CD4-positive, alpha-beta T cell treated with Interleukin-10 for 1 hour (primary cell): Measurements from ENCODE around the gene TAS2R19.

Source experiments
- DNase-seq: peaks from one replicate; pipeline ENCODE4 v3.0.0-alpha.2; 2020

TAS2R19 gene

GRCh38 chr12:10989107-10989506 is 33.3 kb downstream of the TAS2R19 start:
- DNase-seq = no peak

- DNase-seq = no peak
Measured at GRCh38 chr12:10986812-10987211, 35.6 kb downstream of the TAS2R19 start, which contains the start of gene TAS2R50. Gene TAS2R50 (minus strand): TSS chr12:10986912. CDS start chr12:10986860, 52 bp downstream.

GRCh38 chr12:10982244-10982643 is 40.2 kb downstream of the TAS2R19 start:
- DNase-seq = peak; percentile 69

- DNase-seq = no peak
Measured at GRCh38 chr12:10974965-10975364, 47.5 kb downstream of the TAS2R19 start.
